Limb (tissue), 2 donors: ENCODE measurements around the gene WASHC3.
"Not testable (repeated sequence)": the region's sequence is repeated elsewhere in the genome, so short reads cannot be mapped to it uniquely, and the experiment has no call there.

Experiments
- DNase-seq, 2 donors: peaks; one replicate each; pipeline ENCODE4 v3.0.0-alpha.2; 2016; ENCODE audit errors: extremely low spot score in 2 of 2

WASHC3 gene

GRCh38 chr12:102050660-102051430 is 10.9 kb downstream of the WASHC3 start:
- no peak for DNase-seq

- no peak for DNase-seq
Measured at GRCh38 chr12:102043928-102044327, 17.9 kb downstream of the WASHC3 start.

GRCh38 chr12:102033991-102034745 is 27.6 kb downstream of the WASHC3 start:
- no peak for DNase-seq

GRCh38 chr12:102031852-102032251 is 29.9 kb downstream of the WASHC3 start:
- no peak for DNase-seq

GRCh38 chr12:102029141-102029540 is 32.6 kb downstream of the WASHC3 start:
- DNase-seq = no peak

- no peak for DNase-seq
Measured at GRCh38 chr12:102026728-102027127, 35.1 kb downstream of the WASHC3 start.

- peak in 1 of 2 donors; percentile 14 for DNase-seq
Measured at GRCh38 chr12:102024765-102025164, 37.0 kb downstream of the WASHC3 start.

- no peak for DNase-seq
Measured at GRCh38 chr12:102023343-102023930, 38.4 kb downstream of the WASHC3 start.

- no peak for DNase-seq
Measured at GRCh38 chr12:102022286-102022685, 39.5 kb downstream of the WASHC3 start.

- DNase-seq = no peak
Measured at GRCh38 chr12:102021540-102022246, 40.1 kb downstream of the WASHC3 start.

GRCh38 chr12:102018607-102019006 is 43.2 kb downstream of the WASHC3 start:
- not testable (repeated sequence) for DNase-seq

- DNase-seq = no peak
Measured at GRCh38 chr12:102016472-102016871, 45.3 kb downstream of the WASHC3 start.

GRCh38 chr12:102010265-102010994 is 51.4 kb downstream of the WASHC3 start:
- no peak for DNase-seq

GRCh38 chr12:102009796-102010195 is 52.0 kb downstream of the WASHC3 start:
- DNase-seq = no peak

GRCh38 chr12:102008615-102009126 is 53.1 kb downstream of the WASHC3 start:
- DNase-seq = no peak

GRCh38 chr12:102005256-102005655 is 56.5 kb downstream of the WASHC3 start:
- DNase-seq = no peak

GRCh38 chr12:101997102-101997501 is 64.7 kb downstream of the WASHC3 start:
- DNase-seq = no peak

- no peak for DNase-seq
Measured at GRCh38 chr12:101995684-101996083, 66.1 kb downstream of the WASHC3 start.

GRCh38 chr12:101992091-101992490 is 69.7 kb downstream of the WASHC3 start:
- no peak for DNase-seq

GRCh38 chr12:101982307-101982706 is 79.5 kb downstream of the WASHC3 start:
- no peak for DNase-seq

- DNase-seq = no peak
Measured at GRCh38 chr12:101981868-101982267, 79.9 kb downstream of the WASHC3 start.
